WTC11 (cell line): ENCODE data around the gene KAZN. TPM values are rescaled to one million over a fixed set of nuclear protein-coding genes. Genes with fewer than 3 reads are reported as not detected.
A peak's percentile ranks its signal among the peaks of the same experiment; 100 is the strongest.

Source experiments
- ATAC-seq: fragments of 200-7000 bp; cut with Tn5 transposase; 2 replicates; pipeline ENCODE4 v1.10.0; 2021; ENCODE audit warnings: mild to moderate bottlenecking, moderate library complexity
- CTCF ChIA-PET: fragments of 300-600 bp; sonication (Branson Sonifier 250); formaldehyde crosslinking; loops from one replicate; lab custom pipeline; 2021; ENCODE audit warnings: antibody characterized with exemption; lab: Charles Lee
- POLR2A ChIA-PET: fragments of 350-600 bp; sonication (Branson Sonifier 250); formaldehyde crosslinking; loops from one replicate; lab custom pipeline; 2021; ENCODE audit warnings: antibody characterized with exemption; lab: Charles Lee
- DNase-seq: peaks from one replicate; pipeline ENCODE4 v3.0.0; 2021; ENCODE audit warnings: low spot score
- H3K27ac Mint-ChIP-seq: 2 replicates; pipeline ENCODE4 v1.8.0; 2021; ENCODE audit warnings: mixed read lengths
- H3K27me3 Mint-ChIP-seq: 2 replicates; pipeline ENCODE4 v1.8.0; 2021; ENCODE audit warnings: low read depth, mild to moderate bottlenecking, moderate library complexity, mixed read lengths
- H3K36me3 Mint-ChIP-seq: 2 replicates; pipeline ENCODE4 v1.8.0; 2021; ENCODE audit warnings: mixed read lengths
- H3K4me1 Mint-ChIP-seq: 2 replicates; pipeline ENCODE4 v1.8.0; 2022; ENCODE audit warnings: mixed read lengths
- H3K4me3 Mint-ChIP-seq: 2 replicates; pipeline ENCODE4 v1.8.0; 2021; ENCODE audit warnings: mild to moderate bottlenecking, moderate library complexity, mixed read lengths
- H3K9me3 Mint-ChIP-seq: 2 replicates; pipeline ENCODE4 v1.8.0; 2021; ENCODE audit warnings: mixed read lengths
- ATF2 ChIP-seq: sonication (generic); formaldehyde crosslinking; IDR thresholded peaks from 2 replicates; pipeline ENCODE4 v1.8.1; 2022; ENCODE audit warnings: low read depth, missing genetic modification reagents, borderline replicate concordance
- CREM ChIP-seq: sonication (generic); formaldehyde crosslinking; IDR thresholded peaks from 2 replicates; pipeline ENCODE4 v1.8.1; 2022; ENCODE audit warnings: mild to moderate bottlenecking, missing genetic modification reagents, moderate library complexity
- CTCF ChIP-seq: fragments of 200-600 bp; IDR thresholded peaks from 2 replicates; pipeline ENCODE4 v1.8.0; 2022; ENCODE audit warnings: antibody characterized with exemption
- EMX1 ChIP-seq: fragments of 250-450 bp; sonication (Bioruptor Pico); IDR thresholded peaks from 2 replicates; pipeline ENCODE4 v1.8.0; 2021; ENCODE audit warnings: mild to moderate bottlenecking
- GABPB1 ChIP-seq: sonication (generic); formaldehyde crosslinking; IDR thresholded peaks from 2 replicates; pipeline ENCODE4 v1.8.1; 2023; ENCODE audit warnings: mild to moderate bottlenecking, missing genetic modification reagents
- GTF2I ChIP-seq: fragments of 250-450 bp; sonication (Bioruptor Pico); conservative IDR thresholded peaks from 2 replicates; pipeline ENCODE4 v1.4.0; 2021; ENCODE audit warnings: mild to moderate bottlenecking
- NR1H2 ChIP-seq: sonication (generic); formaldehyde crosslinking; IDR thresholded peaks from 2 replicates; pipeline ENCODE4 v1.9.0; 2021; ENCODE audit warnings: mild to moderate bottlenecking, moderate library complexity, missing genetic modification reagents
- PRRX2 ChIP-seq: fragments of 250-450 bp; sonication (Bioruptor Pico); IDR thresholded peaks from 2 replicates; pipeline ENCODE4 v1.8.0; 2021; ENCODE audit warnings: mild to moderate bottlenecking
- RELA ChIP-seq: sonication (generic); formaldehyde crosslinking; IDR thresholded peaks from 2 replicates; pipeline ENCODE4 v1.8.1; 2022; ENCODE audit warnings: missing genetic modification reagents, mild to moderate bottlenecking, borderline replicate concordance
- SP1 ChIP-seq: sonication (generic); formaldehyde crosslinking; conservative IDR thresholded peaks from 2 replicates; pipeline ENCODE4 v1.8.1; 2022; ENCODE audit warnings: missing genetic modification reagents
- STAT6 ChIP-seq: sonication (generic); formaldehyde crosslinking; conservative IDR thresholded peaks from 2 replicates; pipeline ENCODE4 v1.8.1; 2023; ENCODE audit warnings: mild to moderate bottlenecking, low read depth, missing genetic modification reagents, moderate library complexity
- TCF7 ChIP-seq: sonication (generic); formaldehyde crosslinking; IDR thresholded peaks from 2 replicates; pipeline ENCODE4 v1.8.0; 2022; ENCODE audit warnings: mild to moderate bottlenecking, low read depth, missing genetic modification reagents, moderate library complexity
- USF1 ChIP-seq: sonication (generic); formaldehyde crosslinking; IDR thresholded peaks from 2 replicates; pipeline ENCODE4 v1.8.0; 2022; ENCODE audit warnings: mild to moderate bottlenecking, missing genetic modification reagents
- ZNF121 ChIP-seq: sonication (generic); formaldehyde crosslinking; IDR thresholded peaks from 2 replicates; pipeline ENCODE4 v1.8.0; 2023; ENCODE audit warnings: missing genetic modification reagents
- ZNF317 ChIP-seq: sonication (generic); formaldehyde crosslinking; IDR thresholded peaks from 2 replicates; pipeline ENCODE4 v1.8.1; 2023; ENCODE audit warnings: low read depth, mild to moderate bottlenecking, moderate library complexity, missing genetic modification reagents, borderline replicate concordance
- ZNF423 ChIP-seq: fragments of 250-450 bp; sonication (Bioruptor Pico); IDR thresholded peaks from 2 replicates; pipeline ENCODE4 v2.1.2; 2022; ENCODE audit warnings: mild to moderate bottlenecking, moderate library complexity
- total RNA-seq: library from RNA; stranded (reverse); gene quantifications from 3 replicates; pipeline ENCODE4 v1.2.3, GENCODE V29; 2021

KAZN gene
- total RNA-seq, 1 experiment from 2014 or later: 19.9 TPM

DNA sequence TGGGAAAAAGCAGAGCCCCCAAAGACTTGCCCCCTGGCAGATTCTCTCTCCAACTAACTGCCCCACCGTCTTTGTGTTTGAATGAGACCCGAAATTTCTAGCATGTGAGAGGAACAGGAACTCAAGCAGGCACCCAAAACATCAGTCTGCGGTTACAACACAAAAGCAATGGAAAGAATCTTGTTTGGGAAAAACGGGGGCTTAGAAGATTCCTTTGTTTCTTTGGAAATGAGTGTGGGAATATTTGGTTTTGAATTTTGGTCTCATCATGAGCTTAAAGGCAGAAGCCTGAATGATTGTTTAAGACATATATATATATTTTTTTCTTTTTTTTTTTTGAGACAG is 366.2 kb downstream of the KAZN start:
- Mint-ChIP-seq H3K36me3 (peaks cover 20% of the 10 kb centered on the region), H3K9me3 (peaks cover 5% of the 10 kb centered on the region), H3K27me3 (peaks cover 3% of the 10 kb centered on the region; the same call in 1 of the 2 replicates), H3K27ac (no peak overlapping the region), H3K4me1 (no peaks in the 10 kb centered on the region), H3K4me3 (no peak overlapping the region)
- TF ChIP-seq ZNF121 (CRISPR knock-in tag): no peak
- TF ChIP-seq PRRX2 (CRISPR knock-in tag): no peak
- no peak for TF ChIP-seq EMX1
- no peak for TF ChIP-seq ATF2
- TF ChIP-seq TCF7 (CRISPR knock-in tag): no peak
- TF ChIP-seq RELA (CRISPR knock-in tag): no peak
- no peak for TF ChIP-seq CREM (CRISPR knock-in tag)
- no peak for TF ChIP-seq GABPB1 (CRISPR knock-in tag)
- TF ChIP-seq STAT6: no peak
- TF ChIP-seq ZNF423 (CRISPR knock-in tag): no peak
- DNase-seq (no peak), ATAC-seq (no peak)
- ChIA-PET POLR2A (no interaction called here), CTCF (interaction anchor here (1.2 kb wide), 1 partner anchor 10 kb away, joined by 3 read pairs; no protein-coding TSS in a partner anchor)

DNA sequence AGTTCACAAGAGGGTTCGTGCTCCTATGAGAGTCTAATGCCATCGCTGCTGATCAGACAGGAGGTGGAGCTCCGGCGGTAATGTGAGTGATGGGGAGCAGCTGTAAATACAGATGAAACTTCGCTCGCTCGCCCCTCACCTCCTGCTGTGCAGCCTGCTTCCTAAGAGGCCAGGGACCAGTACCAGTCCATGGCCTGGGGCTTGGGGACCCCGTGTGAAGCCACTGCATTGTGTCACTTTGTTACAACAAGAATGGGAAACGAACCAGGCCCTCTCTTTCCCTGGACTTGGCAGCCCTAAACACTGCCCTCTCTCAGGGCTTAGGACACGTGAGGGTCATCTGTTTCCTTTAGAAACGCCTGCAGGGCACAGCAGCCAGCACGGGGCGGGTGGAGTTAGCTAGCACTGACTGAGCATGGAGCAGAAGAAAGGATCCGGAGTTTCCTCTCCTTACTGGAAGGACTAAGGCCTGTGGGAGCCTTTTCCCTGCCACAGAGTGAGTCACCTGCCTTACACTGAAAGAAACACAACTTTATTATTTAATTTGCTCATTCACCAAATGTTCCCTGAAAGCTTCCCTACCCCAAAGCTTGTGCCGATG is 369.9 kb downstream of the KAZN start:
- ATAC-seq (peak; percentile 36; the same call in 1 of the 2 replicates), DNase-seq (no peak)
- POLR2A ChIA-PET: interaction anchor here (0.6 kb wide), 1 partner anchor 145 kb away, joined by 3 read pairs; no protein-coding TSS in a partner anchor
- Mint-ChIP-seq H3K36me3 (peaks cover 14% of the 10 kb centered on the region), H3K27me3 (peaks cover 3% of the 10 kb centered on the region; the same call in 1 of the 2 replicates), H3K4me3 (no peak overlapping the region), H3K27ac (no peak overlapping the region; the same call in 1 of the 2 replicates), H3K9me3 (peaks cover 11% of the 10 kb centered on the region), H3K4me1 (0 out of 2 replicates have a peak, but pooled peaks cover 2% of the 10 kb centered on the region)
- TF ChIP-seq RELA (CRISPR knock-in tag) (no peak), ZNF317 (CRISPR knock-in tag) (no peak), GTF2I (CRISPR knock-in tag) (no peak), SP1 (CRISPR knock-in tag) (no peak), EMX1 (no peak), USF1 (CRISPR knock-in tag) (no peak), CTCF (no peak), NR1H2 (CRISPR knock-in tag) (no peak), ZNF423 (CRISPR knock-in tag) (no peak)
- CTCF ChIA-PET: interaction anchor here (1.2 to 1.5 kb wide), 2 partner anchors 59 to 70 kb away, joined by 3 to 4 read pairs; no protein-coding TSS in a partner anchor
